NCI-H1436 treated with DMSO at 0.1 percent for 48 hours (cell line): ENCODE results near the gene CD47.

Source experiments
- DNase-seq: peaks from one replicate; lab custom pipeline; 2025; lab: John Stamatoyannopoulos, UW

Gene CD47

GRCh38 chr3:108013141-108014055 is 77.4 kb downstream of the CD47 start:
- DNase-seq, result no peak

GRCh38 chr3:108012304-108012703 is 78.5 kb downstream of the CD47 start:
- no peak for DNase-seq

GRCh38 chr3:108011616-108012015 is 79.2 kb downstream of the CD47 start:
- DNase-seq, result no peak

GRCh38 chr3:108008931-108009639 is 81.7 kb downstream of the CD47 start:
- no peak for DNase-seq

- no peak for DNase-seq
Measured at GRCh38 chr3:108008106-108008505, 82.7 kb downstream of the CD47 start.

GRCh38 chr3:108006881-108007331 is 83.9 kb downstream of the CD47 start:
- DNase-seq, result no peak

GRCh38 chr3:108006077-108006771 is 84.6 kb downstream of the CD47 start:
- no peak for DNase-seq

- no peak for DNase-seq
Measured at GRCh38 chr3:108004647-108005046, 86.2 kb downstream of the CD47 start.

GRCh38 chr3:108001457-108001856 is 89.4 kb downstream of the CD47 start:
- no peak for DNase-seq

GRCh38 chr3:107999215-107999775 is 91.5 kb downstream of the CD47 start:
- no peak for DNase-seq

- DNase-seq, result no peak
Measured at GRCh38 chr3:107997671-107998070, 93.2 kb downstream of the CD47 start.

GRCh38 chr3:107995823-107996222 is 95.0 kb downstream of the CD47 start:
- no peak for DNase-seq

GRCh38 chr3:107994956-107995715 is 95.7 kb downstream of the CD47 start:
- peak; percentile 44 for DNase-seq

- DNase-seq, result no peak
Measured at GRCh38 chr3:107994181-107994580, 96.7 kb downstream of the CD47 start.

- DNase-seq, result no peak
Measured at GRCh38 chr3:107993771-107994170, 97.1 kb downstream of the CD47 start.
